HG03139 (cell line): Measurements from ENCODE around the gene FBXO8.

Experiments
- ATAC-seq: cut with Tn5 transposase; IDR thresholded peaks from one replicate; pipeline ENCODE4 v1.9.1; 2021; ENCODE audit not compliant: unreplicated experiment

FBXO8 gene

DNA sequence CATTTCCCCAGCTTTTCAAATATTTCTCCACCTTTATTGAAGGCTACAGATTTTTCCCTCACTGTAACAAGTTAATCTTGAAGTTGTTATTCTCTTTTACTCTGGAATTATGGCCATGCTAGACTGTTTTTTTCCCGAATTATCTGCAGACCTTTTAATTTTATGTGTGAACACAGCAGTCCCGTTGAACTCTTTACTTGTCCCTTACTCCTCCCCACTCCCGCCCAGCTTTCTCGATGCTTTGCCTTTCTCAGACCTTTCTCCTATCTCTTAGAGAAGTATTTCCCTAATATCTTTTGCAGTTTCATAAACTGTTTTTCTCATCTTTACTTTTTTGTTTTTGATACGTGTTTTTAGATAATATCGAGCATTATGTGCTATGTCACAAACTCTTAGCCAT, 1.0 kb upstream of the FBXO8 start:
- ATAC-seq = no peak

- ATAC-seq = peak; percentile 98
Measured at GRCh38 chr4:174282836-174283506, 496 bp downstream of the FBXO8 start.

GRCh38 chr4:174281901-174282300, 1.6 kb downstream of the FBXO8 start:
- no peak for ATAC-seq

DNA sequence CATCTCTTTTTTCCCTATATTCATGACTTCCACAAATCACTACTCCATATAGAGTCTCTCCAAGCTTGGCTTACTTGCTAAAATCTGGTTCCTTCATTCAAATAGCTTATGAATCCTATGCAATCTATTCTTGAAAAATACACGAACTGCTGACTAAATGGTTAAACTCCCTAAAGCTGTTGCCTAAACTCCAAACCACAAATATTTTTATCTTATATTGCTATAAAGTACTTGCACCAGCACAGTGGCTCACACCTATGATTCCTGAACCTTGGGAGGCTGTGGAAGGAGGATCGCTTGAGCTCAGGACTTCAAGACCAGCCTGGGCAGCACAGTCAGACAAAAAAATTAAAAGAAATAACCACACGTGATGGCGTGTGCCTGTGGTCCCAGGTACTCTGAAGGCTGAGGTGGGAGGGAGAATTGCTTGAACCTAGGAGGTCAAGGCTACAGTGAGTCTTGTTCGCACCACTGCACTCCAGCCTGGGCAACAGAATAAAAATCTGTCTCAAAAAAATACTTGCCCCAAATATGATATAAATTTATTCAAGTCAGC, 2.2 kb downstream of the FBXO8 start:
- ATAC-seq = no peak

DNA sequence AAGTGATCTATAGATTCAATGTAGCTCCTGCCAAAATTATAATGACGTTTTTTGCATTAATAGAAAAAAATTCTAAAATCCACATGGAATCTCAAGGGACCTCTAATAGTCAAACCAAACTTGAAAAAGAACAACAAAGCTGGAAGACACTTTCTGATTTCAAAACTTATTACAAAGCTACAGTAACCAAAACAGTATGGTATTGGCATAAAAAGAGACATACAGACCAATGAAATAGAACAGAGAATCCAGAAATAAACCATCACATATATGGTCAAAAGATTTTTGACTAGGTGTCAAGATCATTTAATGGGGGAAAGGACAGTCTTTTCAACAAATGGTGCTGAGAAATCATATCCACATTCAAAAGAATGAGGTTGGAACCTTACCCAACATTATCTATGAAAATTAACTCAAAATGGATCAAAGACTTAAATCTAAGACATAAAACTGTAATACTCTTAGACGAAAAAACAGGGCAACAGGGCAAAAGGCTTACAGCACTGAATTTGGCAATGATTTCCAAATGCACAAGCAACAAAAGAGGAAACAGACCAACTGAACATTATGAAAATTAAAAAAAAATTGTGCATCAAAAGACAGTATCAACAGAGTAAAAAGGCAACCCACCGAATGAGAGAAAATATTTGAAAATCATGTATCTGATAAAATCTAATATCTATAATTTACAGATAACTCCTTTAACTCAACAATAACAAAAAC, 3.9 kb downstream of the FBXO8 start:
- no peak for ATAC-seq

DNA sequence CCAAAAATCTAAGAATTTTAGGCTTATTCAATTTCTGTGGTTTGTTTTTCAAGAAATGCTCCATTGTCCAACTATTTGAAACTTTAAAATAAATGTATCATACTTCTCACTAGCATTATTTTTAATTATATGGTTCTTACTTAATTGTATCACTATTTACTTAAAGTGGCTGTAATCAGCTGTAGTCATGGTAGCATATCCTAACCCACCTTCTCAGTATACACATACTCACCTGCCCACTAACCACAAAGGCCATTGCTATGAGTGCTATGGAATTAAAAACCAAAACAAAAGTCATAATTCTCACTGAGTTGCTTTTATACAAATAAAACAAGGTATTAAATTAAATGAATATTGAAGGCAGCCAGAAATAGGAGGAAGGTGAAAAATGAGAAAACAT, 5.0 kb downstream of the FBXO8 start:
- ATAC-seq = no peak

- ATAC-seq = no peak
Measured at GRCh38 chr4:174277433-174277832, 6.0 kb downstream of the FBXO8 start.

DNA sequence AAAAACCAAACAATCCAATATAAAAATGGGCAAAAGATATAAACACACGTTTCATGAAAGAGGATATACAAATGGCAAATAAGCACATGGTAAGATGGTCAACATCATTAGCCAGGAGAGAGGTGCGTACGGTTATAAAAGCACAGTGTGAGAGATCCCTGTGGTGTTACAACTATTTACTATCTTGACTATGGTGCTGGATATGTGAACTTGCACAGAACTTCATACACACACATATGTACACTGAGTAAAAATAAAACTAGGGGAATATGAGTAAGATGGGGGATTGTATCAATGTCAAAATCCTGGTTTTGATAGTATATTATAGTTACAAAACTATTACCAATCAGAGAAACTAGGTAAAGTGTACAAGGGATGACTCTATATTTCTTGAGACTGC, 8.4 kb downstream of the FBXO8 start:
- ATAC-seq = no peak

GRCh38 chr4:174274436-174274835, 9.0 kb downstream of the FBXO8 start:
- no peak for ATAC-seq

GRCh38 chr4:174273930-174274329, 9.5 kb downstream of the FBXO8 start:
- no peak for ATAC-seq

GRCh38 chr4:174266416-174266815, 17.1 kb downstream of the FBXO8 start:
- no peak for ATAC-seq

GRCh38 chr4:174265916-174266315, 17.6 kb downstream of the FBXO8 start:
- ATAC-seq = no peak

GRCh38 chr4:174263445-174263736, 20.1 kb downstream of the FBXO8 start:
- no peak for ATAC-seq

- ATAC-seq = no peak
Measured at GRCh38 chr4:174262624-174263444, 20.6 kb downstream of the FBXO8 start.

- ATAC-seq = peak; percentile 27
Measured at GRCh38 chr4:174261432-174261831, 22.0 kb downstream of the FBXO8 start.

GRCh38 chr4:174260099-174260498, 23.4 kb downstream of the FBXO8 start:
- ATAC-seq = peak; percentile 83

DNA sequence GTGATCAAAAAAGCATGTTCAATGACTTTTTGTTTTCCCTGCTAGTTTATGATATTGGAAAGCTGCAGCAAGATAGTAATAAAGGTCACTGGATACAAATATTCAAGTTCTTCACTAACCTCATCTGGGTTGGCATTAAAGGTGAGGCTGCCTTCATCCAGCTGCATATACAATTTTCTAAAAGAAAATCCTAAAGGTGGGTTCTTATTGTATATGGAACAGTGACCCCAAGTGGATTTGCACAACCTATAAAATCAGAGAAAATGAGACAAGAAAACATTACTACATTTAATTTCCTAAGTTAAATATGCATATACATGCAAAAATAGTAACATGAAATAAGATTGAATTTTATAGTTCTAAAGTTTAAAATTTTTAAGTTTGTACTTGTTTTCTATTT, 23.9 kb downstream of the FBXO8 start:
- ATAC-seq = no peak

DNA sequence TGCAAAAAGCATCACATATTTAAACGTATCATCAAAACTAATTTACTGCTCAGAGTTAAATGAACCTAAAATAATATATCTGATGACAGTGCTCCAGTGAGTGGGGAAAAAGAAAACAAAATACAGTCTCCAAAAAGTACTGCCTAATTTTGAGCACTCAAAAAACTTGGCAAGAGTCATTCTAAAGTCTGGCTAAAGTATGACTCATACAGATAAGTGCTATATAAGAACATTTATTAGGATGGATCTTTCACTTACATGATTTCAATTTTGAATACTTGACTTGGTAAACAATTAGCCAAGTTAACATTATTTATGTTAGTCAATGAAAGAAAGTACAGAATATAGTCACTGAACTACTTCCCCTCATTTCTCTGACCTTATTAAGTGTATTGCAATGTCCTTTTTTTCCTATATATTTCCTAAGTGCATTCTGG, 27.2 kb downstream of the FBXO8 start:
- no peak for ATAC-seq

DNA sequence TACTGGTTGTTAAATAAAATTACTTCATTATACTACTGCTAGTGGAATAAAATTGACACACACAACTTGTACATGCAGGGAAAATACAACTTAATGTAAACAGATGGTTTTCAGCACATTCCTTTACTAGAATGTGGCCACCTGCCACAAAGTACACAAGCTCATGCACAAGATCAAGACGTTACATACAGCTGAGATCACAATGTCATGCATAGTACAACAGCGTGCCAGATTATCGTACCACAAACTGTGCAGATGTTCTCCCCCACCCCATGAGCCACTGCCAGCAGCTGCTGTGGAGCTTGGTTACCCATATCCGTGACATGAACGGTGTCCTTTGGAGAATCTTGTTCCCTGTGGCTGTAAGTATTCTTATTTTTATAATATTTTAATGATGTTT, 27.7 kb downstream of the FBXO8 start:
- no peak for ATAC-seq

GRCh38 chr4:174255374-174255773, 28.1 kb downstream of the FBXO8 start:
- no peak for ATAC-seq

GRCh38 chr4:174254613-174255012, 28.9 kb downstream of the FBXO8 start:
- ATAC-seq = no peak

DNA sequence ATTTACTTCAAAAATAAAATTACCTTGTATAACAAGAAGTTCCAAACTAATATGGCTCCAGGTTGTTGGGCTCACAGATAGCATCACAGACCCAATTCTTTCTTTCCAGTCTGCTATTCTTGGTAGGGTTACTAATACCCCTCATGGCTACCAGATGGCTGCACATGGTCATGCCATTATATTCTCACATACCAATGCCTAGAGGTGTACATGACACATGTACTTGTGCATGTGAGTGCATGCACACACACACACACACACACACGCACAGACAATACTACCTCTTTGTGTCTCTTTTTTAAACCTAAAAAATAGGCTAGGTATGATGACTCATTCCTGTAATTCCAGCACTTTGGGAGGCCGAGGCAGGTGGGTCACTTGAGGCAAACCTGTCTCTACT, 31.1 kb downstream of the FBXO8 start:
- no peak for ATAC-seq
